ENCODE measurements around the gene HSPA12A. TPM values are rescaled to one million over a fixed set of nuclear protein-coding genes. Genes with fewer than 3 reads are reported as not detected.

Gene HSPA12A
- total RNA-seq, 2 donors from 2014 or later, result 5.7 to 19.4 TPM

DNA sequence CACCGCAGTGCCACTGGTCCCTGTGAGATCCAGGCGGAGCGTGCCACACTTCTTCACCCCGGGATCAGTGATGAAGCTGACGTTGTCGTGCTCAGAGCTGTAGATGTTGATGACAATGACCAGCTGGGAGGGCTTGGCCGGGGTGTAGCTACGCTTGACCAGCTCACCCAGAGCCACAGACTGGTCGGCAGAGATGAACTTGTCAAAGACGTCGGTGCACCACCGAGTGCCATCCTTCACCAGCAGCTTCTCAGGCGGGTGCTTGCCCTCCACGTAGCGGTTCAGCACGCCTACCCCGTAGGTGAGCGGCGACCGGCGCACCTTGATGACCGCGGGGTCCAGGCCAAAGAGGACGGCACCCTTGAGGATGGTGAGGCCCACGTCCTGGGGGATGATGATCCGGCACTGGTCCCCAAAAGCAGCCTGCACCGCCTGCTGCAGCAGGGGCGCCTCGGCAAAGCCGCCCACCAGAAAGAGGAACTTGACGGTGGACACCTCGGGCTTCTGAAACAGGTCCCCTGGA, 67.4 kb downstream of the HSPA12A start:
- no peaks in the 10 kb centered on the region for H3K27me3 ChIP-seq (replicated peaks; ENCODE audit: insufficient read depth)
- TF ChIP-seq, protein P1, sequence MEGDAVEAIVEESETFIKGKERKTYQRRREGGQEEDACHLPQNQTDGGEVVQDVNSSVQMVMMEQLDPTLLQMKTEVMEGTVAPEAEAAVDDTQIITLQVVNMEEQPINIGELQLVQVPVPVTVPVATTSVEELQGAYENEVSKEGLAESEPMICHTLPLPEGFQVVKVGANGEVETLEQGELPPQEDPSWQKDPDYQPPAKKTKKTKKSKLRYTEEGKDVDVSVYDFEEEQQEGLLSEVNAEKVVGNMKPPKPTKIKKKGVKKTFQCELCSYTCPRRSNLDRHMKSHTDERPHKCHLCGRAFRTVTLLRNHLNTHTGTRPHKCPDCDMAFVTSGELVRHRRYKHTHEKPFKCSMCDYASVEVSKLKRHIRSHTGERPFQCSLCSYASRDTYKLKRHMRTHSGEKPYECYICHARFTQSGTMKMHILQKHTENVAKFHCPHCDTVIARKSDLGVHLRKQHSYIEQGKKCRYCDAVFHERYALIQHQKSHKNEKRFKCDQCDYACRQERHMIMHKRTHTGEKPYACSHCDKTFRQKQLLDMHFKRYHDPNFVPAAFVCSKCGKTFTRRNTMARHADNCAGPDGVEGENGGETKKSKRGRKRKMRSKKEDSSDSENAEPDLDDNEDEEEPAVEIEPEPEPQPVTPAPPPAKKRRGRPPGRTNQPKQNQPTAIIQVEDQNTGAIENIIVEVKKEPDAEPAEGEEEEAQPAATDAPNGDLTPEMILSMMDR (IDR thresholded peaks at IDR 0.05), result no peak
- TF ChIP-seq POLR2A (IDR thresholded peaks at IDR 0.05) (no peak), POLR2AphosphoS5 (IDR thresholded peaks at IDR 0.05) (no peak)
- intact Hi-C loops (cut with DNase I), result no loop called here
- H3K36me3 ChIP-seq, result no peaks in the 10 kb centered on the region
- H3K9me3 ChIP-seq, result no peaks in the 10 kb centered on the region
- H3K4me3 ChIP-seq, result no peak overlapping the region
- WGBS, result 96% methylated on average over 31 of the region's 32 CpGs
- H3K4me1 ChIP-seq (replicated peaks), result no peaks in the 10 kb centered on the region
- H3K27ac ChIP-seq, result no peak overlapping the region
- no peak for DNase-seq (ENCODE audit: low spot score)

DNA sequence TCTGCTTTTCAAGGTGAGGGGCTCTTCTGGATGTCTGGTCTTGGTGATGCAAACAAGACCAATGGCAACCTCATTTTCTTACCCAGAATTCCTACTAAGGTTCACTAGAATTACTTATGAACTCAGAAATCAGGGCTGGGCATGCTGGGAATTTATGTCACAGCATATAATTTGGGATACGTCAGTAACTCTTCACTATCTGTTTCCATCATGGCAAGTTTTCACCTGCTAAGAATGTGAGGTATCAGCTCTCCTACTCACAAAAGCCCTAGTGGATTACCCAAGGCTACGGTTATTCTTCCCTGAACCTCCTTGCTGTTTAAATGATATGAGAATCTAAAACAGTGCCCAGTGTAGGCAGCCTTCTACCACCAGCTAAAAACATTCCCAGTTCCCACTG, 68.5 kb downstream of the HSPA12A start:
- no peak overlapping the region for H3K4me3 ChIP-seq
- H3K9me3 ChIP-seq, result no peaks in the 10 kb centered on the region
- no peak for TF ChIP-seq POLR2AphosphoS5 (IDR thresholded peaks at IDR 0.05)
- TF ChIP-seq, protein P1 (IDR thresholded peaks at IDR 0.05), result no peak
- TF ChIP-seq POLR2A (IDR thresholded peaks at IDR 0.05), result no peak
- no peak for DNase-seq (ENCODE audit: low spot score)
- no peaks in the 10 kb centered on the region for H3K4me1 ChIP-seq (replicated peaks)
- 78% methylated on average over 2 of the region's 2 CpGs for WGBS
- H3K36me3 ChIP-seq, result no peaks in the 10 kb centered on the region
- intact Hi-C loops (cut with DNase I), result no loop called here
- H3K27ac ChIP-seq, result no peak overlapping the region
- H3K27me3 ChIP-seq (replicated peaks; ENCODE audit: insufficient read depth), result no peaks in the 10 kb centered on the region

DNA sequence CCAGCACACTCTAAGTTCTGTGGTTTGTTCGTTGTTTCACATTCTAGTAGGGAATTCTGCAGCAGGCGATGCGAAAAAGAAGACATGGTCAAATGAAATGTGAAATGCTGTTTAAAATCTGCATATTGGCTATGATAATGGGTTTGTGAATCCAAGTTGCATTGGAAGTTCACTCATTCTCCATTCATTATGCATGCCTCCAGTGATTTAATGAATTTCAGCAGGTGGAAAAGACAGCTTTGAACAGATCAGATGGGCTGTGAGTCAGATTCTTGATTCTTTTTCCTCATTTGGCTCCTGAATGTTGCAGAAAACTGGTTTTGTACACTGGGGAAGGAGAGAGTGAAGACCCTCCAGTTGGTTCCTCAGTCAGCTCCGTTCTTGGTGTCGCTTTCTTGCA, 69.5 kb downstream of the HSPA12A start:
- H3K9me3 ChIP-seq, result no peaks in the 10 kb centered on the region
- H3K27ac ChIP-seq, result no peak overlapping the region
- H3K36me3 ChIP-seq, result no peaks in the 10 kb centered on the region
- H3K4me3 ChIP-seq, result no peak overlapping the region
- no peaks in the 10 kb centered on the region for H3K27me3 ChIP-seq (replicated peaks; ENCODE audit: insufficient read depth)
- no peaks in the 10 kb centered on the region for H3K4me1 ChIP-seq (replicated peaks)
- no peak for DNase-seq (ENCODE audit: low spot score)
- WGBS, result 93% methylated on average over 5 of the region's 5 CpGs
- TF ChIP-seq, protein P1 (IDR thresholded peaks at IDR 0.05), result no peak
- TF ChIP-seq POLR2AphosphoS5 (IDR thresholded peaks at IDR 0.05), result no peak
- no peak for TF ChIP-seq POLR2A (IDR thresholded peaks at IDR 0.05)
- intact Hi-C loops (cut with DNase I), result no loop called here

DNA sequence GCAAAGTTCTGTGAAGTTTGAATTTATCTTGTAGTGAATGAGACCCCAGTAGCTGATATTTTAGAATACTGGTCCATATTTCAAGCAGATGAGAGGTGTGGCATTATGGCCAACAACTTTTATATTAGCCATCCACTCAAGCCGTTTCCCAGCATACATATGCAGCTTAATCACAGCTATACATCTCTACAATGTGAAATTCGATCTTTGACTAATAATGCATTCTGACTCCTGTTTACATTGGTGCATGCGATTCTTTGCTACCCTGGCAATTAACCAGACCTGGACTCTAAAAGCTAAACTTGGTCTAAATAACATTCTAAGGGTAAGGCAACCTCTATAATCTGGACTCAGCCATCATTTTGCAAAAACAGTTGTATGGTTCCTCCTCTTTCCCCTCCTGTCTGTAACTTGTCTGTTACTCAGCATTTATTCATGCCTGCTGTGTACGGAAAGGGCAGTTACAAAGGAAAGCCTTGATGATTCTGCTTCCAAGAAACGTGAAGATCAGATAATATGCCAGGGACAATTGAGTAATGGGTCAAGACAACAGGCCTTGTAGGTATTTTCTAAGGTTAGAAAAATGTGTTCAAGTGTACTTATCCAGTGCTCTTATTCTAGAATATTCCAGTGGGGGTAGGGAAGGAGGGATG, 71.0 kb downstream of the HSPA12A start:
- 35% methylated on average over 5 of the region's 5 CpGs for WGBS
- no peak for DNase-seq (ENCODE audit: low spot score)
- intact Hi-C loops (cut with DNase I), result no loop called here
- H3K4me3 ChIP-seq, result no peak overlapping the region
- no peaks in the 10 kb centered on the region for H3K36me3 ChIP-seq
- TF ChIP-seq POLR2A (IDR thresholded peaks at IDR 0.05), result no peak
- TF ChIP-seq, protein P1 (IDR thresholded peaks at IDR 0.05), result no peak
- TF ChIP-seq POLR2AphosphoS5 (IDR thresholded peaks at IDR 0.05), result no peak
- no peaks in the 10 kb centered on the region for H3K4me1 ChIP-seq (replicated peaks)
- no peaks in the 10 kb centered on the region for H3K9me3 ChIP-seq
- no peak overlapping the region for H3K27ac ChIP-seq
- no peaks in the 10 kb centered on the region for H3K27me3 ChIP-seq (replicated peaks; ENCODE audit: insufficient read depth)

DNA sequence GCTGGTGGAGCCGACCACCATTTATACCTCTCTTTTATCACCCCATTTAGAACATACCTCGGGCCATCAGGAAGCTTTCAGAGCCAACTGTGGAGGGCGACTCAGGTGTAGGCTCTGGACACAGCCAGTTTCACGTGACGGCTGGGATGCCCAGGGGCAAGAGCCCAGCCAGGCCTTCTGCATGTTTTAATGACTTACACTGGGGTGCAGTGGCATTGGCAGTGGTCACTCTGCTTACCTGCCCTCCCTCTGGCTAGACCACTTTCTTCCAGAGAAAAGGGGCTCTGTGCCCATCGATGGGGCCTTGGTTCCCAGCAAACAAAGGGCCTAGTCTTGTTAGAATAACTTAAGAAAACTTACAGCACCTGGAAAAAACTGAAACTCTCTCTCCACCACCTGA, 71.7 kb downstream of the HSPA12A start:
- Histone ChIP-seq H3K9me3 (no peaks in the 10 kb centered on the region), H3K4me3 (no peak overlapping the region), H3K27me3 (replicated peaks; ENCODE audit: insufficient read depth) (no peaks in the 10 kb centered on the region), H3K36me3 (no peaks in the 10 kb centered on the region), H3K4me1 (replicated peaks) (no peaks in the 10 kb centered on the region), H3K27ac (no peak overlapping the region)
- WGBS, result 69% methylated on average over 6 of the region's 6 CpGs
- intact Hi-C loops (cut with DNase I), result no loop called here
- DNase-seq (ENCODE audit: low spot score), result no peak
- TF ChIP-seq, protein P1 (IDR thresholded peaks at IDR 0.05), result no peak
- TF ChIP-seq POLR2A (IDR thresholded peaks at IDR 0.05) (no peak), POLR2AphosphoS5 (IDR thresholded peaks at IDR 0.05) (no peak)

Data from prostate gland (tissue), 2 donors.